HG03064 (cell line): ENCODE measurements around the gene SKIDA1.

ENCODE experiments used
- ATAC-seq: cut with Tn5 transposase; IDR thresholded peaks from one replicate; pipeline ENCODE4 v1.9.1; 2021; ENCODE audit warnings: low read depth; ENCODE audit not compliant: unreplicated experiment

Gene SKIDA1

GRCh38 chr10:21517134-21518031 lies 8.1 kb downstream of the SKIDA1 start:
- peak; percentile 41 for ATAC-seq

- ATAC-seq = peak; percentile 54
These were observed 9.0 kb downstream of the SKIDA1 start for GRCh38 chr10:21516242-21517131.

- ATAC-seq = no peak
These were observed 9.9 kb downstream of the SKIDA1 start for GRCh38 chr10:21515361-21516241.

- no peak for ATAC-seq
These were observed 10.6 kb downstream of the SKIDA1 start for GRCh38 chr10:21514818-21515351.

GRCh38 chr10:21514129-21514817 lies 11.2 kb downstream of the SKIDA1 start:
- no peak for ATAC-seq

DNA sequence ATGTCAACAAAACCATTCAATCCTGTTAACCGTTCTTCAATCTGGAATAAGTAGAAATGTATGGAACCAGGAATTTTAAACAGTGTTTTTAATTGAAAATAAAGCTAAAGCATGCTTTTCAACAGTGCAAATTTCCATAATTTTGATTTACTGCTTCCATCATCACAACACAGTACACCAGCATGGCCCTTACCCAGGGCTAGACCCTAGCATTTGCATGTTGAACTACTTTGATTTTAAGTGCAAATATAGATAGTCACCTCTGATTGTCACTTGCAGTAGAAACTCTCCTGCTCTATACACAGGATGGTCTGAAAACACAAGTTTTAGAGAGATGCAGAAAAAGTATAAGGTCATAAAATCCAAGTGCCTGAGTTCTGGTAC lies 12.1 kb downstream of the SKIDA1 start:
- no peak for ATAC-seq

DNA sequence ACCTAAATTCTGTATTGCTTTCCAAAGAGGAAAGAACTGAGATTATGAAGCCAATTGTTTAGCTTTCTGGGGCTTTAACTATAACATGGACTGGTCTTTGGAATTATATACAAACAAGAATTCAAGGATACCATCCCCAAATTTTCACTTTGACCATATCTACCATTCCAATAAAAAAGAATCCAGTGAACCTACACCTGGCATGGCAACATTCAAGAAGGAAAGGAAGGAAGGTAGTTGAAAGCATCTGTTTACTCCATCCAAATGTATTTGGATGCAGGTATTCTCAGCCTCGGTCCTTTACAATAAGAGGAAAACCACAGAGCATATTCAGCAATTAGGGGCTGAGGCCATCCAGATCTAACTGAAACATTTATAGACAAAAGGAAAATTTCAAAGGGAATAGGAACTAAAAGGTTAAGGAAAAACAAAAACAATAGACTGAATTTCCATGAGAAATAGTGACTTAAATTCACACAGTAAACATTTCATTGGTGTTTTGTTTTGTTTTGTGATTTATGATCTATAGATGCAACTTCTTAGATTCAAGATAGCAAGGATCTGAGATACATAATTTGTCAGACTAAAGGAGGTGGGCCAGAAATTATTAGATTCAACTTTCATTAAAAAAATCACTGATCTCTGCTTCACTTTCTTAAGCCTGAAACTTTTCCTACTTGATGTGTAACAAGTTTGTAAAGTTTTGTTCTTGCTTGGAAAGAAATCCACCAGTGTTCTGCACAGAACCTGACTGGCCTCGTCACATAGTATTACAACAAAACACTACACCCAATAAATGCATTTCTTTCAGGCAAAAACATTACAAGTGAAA lies 12.7 kb downstream of the SKIDA1 start:
- no peak for ATAC-seq

DNA sequence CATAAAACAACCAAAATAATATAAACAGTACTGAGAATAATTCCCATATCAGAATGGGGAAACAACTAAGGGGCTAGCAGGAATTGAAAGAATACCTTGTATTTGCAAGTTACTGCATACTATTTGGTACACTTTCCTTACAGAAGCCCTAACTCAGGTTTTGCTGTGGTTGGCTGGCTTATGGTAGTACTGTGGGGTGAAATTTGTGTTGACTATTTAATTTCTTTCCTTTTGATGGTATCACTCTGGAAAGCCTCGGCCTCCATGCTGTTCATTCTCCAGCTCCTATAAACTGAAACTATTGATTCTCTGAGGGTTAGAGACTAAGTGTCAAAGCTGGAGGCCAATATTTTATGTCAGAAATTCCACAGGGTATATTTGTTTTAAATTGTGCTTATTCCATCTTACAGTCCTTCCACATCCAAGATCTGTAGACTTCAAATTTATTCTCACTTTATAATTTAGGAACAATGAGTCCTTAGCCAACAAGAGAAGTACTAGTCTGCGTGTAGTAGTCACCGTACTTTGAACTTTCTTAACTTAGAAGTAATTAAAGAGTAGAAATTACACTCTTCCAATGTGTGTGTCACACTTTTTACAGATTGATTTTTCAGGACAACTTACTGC lies 13.4 kb downstream of the SKIDA1 start:
- ATAC-seq = no peak

DNA sequence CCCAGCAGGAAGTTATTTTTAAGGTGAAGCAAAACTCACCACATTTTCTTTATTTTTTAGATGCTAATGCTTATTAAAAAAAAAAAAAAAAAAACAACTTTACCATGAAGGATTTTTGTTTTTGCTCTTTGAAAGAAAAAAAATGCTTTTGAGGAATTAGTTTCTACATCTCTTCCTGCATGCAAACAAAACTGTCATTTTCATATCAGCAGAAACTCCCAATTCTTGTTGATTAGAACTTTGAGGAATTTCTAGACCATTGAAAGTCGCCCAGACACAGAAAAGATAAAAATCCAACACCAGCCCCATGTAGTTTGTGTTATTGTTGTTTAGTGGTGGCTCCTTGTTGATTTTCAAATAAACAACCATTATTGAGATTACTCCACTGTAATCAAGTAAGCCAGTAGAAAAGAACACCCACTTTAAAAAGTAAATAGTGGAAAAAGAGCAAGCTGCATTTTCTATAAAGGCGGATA lies 14.3 kb downstream of the SKIDA1 start:
- ATAC-seq = no peak

DNA sequence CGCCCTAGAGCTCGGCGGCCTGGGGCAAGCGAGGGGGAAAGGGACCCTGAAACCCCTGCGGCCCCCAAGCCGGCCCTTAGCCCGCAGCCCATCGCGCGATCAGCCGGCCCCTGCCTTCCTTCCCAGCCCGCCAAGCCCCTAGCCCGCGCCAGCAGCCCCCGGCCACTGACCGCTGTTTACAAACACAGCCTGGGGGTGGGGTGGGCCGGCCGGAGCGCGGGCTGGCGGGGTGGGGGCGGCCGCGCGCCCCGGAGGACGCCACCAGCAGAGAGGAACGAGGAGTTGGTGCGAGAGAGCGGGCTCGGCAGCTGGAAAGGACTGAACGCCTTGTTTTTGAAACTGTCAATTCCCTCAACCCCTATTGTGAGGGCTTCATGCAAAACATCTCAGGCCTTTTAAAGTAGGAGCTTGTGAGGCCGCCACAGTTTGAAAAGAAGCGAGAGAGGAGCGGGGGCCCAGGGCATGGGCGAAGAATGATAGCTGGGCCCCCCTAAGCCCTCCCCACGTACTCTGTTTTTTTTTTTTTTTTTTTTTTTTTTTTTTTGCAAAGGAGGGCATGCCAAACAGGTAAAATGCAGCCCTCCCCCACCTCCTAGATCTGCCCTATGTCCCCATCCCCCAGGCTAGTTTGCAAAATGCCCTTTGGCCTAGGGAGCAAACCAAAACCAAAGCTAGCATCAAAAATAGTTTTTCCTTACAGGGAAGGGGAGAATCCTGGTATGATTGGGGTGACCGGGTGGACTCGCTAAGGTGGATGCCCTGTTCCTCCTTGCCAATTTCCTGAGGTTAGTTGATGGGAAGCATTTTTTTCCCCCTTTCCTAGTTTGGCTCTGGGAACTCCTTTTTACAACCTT lies 15.0 kb downstream of the SKIDA1 start:
- no peak for ATAC-seq

GRCh38 chr10:21509341-21510240 lies 15.9 kb downstream of the SKIDA1 start:
- ATAC-seq = no peak

DNA sequence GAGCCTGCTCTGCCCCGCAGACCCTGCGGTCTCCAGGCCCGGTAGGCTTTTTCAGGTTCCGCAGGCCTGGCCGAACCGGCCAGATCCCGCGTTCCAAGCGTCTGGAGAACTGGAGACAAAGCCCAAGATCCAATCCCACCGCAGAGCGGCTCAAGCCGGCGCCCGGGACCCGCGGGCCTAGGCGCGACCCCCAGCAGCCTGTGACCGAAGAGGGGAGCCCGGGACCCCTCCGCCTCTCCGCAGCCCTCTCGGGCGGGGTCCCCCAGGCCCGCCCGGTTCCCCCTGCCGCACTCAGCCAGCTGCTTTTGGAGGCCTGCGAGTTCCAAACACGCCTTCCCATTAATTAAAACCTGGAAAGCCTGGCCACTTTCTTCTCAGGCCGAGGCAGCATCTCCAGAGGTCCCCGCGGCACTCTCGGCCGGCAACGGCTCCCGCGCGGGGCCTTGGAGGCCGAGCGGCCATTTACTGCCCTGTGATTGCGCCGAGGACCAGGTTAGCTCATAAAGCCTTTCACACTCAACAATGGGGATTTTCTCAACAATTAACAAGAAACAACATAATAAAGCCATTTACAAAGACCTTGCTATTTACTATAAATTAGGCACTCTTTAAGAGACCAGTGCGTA lies 16.7 kb downstream of the SKIDA1 start:
- ATAC-seq = no peak

DNA sequence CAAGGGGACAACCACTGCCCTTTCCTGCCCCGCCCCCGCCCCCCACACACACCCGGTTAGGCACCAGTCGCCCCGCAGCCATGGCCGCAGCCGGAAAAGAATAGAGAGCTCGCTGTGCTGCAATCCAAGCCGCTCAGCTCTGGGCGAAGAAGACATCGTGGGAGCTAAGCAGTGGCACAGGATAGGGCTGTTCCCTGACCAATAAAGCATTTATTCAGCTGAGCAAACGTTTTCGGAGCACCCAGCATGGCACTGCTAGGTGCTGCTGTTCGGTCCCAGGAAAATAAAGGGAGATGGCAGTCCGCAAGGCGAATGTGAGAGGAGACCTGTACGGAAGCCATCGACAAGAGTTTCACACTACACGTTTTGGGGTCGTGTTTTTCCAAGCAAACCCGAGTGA lies 18.3 kb downstream of the SKIDA1 start:
- no peak for ATAC-seq

DNA sequence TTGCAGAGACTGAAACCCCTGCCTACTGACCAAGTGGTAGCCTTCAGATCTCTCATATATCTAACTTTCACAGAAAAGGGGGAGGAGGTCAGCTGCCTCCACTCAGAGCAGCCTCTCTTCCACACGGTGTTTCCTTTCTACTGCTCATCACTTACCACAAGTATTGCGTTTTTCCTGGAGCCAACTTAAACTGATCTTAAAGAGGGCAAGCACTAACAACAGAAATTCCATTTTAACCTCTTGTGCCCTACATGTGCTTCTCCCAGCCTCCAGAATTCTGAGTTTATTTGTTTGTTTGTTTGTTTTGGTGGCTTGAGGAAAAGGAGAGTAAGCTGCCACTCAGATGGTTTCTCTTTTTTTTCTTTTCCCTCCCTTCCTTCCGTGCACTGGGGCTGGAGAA lies 19.1 kb downstream of the SKIDA1 start:
- ATAC-seq = no peak

- no peak for ATAC-seq
These were observed 19.7 kb downstream of the SKIDA1 start for GRCh38 chr10:21505711-21506278.

GRCh38 chr10:21503542-21503941 lies 21.9 kb downstream of the SKIDA1 start:
- no peak for ATAC-seq
